Urinary bladder (tissue), 4 donors: ENCODE results near the gene ATG12. TPM values are rescaled to one million over a fixed set of nuclear protein-coding genes. Genes with fewer than 3 reads are reported as not detected.

ENCODE experiments used
- DNase-seq: peaks from one replicate; pipeline ENCODE4 v3.0.0-alpha.2; 2015; ENCODE audit errors: extremely low spot score
- H3K27ac ChIP-seq: one replicate; pipeline ENCODE4 v1.5.1; 2013; ENCODE audit warnings: low read depth, mild to moderate bottlenecking, moderate library complexity
- H3K36me3 ChIP-seq: one replicate; pipeline ENCODE4 v1.6.1; 2013; ENCODE audit warnings: mild to moderate bottlenecking, moderate library complexity; ENCODE audit not compliant: insufficient read depth
- H3K4me1 ChIP-seq: one replicate; pipeline ENCODE4 v1.6.1; 2013; ENCODE audit warnings: mild to moderate bottlenecking, moderate library complexity; ENCODE audit not compliant: insufficient read depth
- H3K4me3 ChIP-seq: one replicate; pipeline ENCODE4 v1.5.1; 2013; ENCODE audit warnings: low read depth, low read length
- WGBS: extraction: QIAGEN DNeasy Blood & Tissue Kit; methylation state at CpG from one replicate; pipeline ENCODE4 v1.1.7; 2013; 5-methylcytosine and 5-hydroxymethylcytosine counted together
- polyA plus RNA-seq: library from polyadenylated mRNA; stranded (reverse); fragments of 200-250 nt; gene quantifications from one replicate; pipeline ENCODE4 v1.2.3, GENCODE V29; 2013
- total RNA-seq: library from RNA; depleted of rRNA; stranded (reverse); fragments of >200 nt; gene quantifications from one replicate; pipeline ENCODE4 v1.2.3, GENCODE V29; 2014
- donor health status: healthy with polysubstance abuse.
- donor health status: healthy.

The ATG12 gene
- total and polyA plus RNA-seq, 2 donors: 31.8 to 75.9 TPM

GRCh38 chr5:115855959-115856358 lies 14.6 kb upstream of the ATG12 start:
- 85% methylated on average over 1 of the region's 1 CpG for WGBS
- H3K27ac ChIP-seq: no peak overlapping the region
- no peak for DNase-seq
- H3K4me1 ChIP-seq: no peaks in the 10 kb centered on the region
- no peaks in the 10 kb centered on the region for H3K36me3 ChIP-seq
- H3K4me3 ChIP-seq: no peak overlapping the region

- 97% methylated on average over 3 of the region's 3 CpGs for WGBS
- Histone ChIP-seq H3K36me3 (no peaks in the 10 kb centered on the region), H3K4me1 (no peaks in the 10 kb centered on the region), H3K4me3 (no peak overlapping the region), H3K27ac (no peak overlapping the region)
- no peak for DNase-seq
Measured at GRCh38 chr5:115854139-115854538, 12.8 kb upstream of the ATG12 start.

GRCh38 chr5:115850744-115851416 lies 9.5 kb upstream of the ATG12 start:
- DNase-seq: no peak
- Histone ChIP-seq H3K4me3 (no peak overlapping the region), H3K27ac (no peak overlapping the region), H3K36me3 (no peaks in the 10 kb centered on the region), H3K4me1 (no peaks in the 10 kb centered on the region)
- WGBS: 25% methylated on average over 4 of the region's 4 CpGs

GRCh38 chr5:115849258-115849798 lies 8.0 kb upstream of the ATG12 start:
- Histone ChIP-seq H3K36me3 (no peaks in the 10 kb centered on the region), H3K4me1 (no peaks in the 10 kb centered on the region), H3K4me3 (no peak overlapping the region), H3K27ac (no peak overlapping the region)
- 96% methylated on average over 3 of the region's 3 CpGs for WGBS
- DNase-seq: no peak

- WGBS: 85% methylated on average over 7 of the region's 7 CpGs
- Histone ChIP-seq H3K36me3 (no peaks in the 10 kb centered on the region), H3K4me3 (no peak overlapping the region), H3K4me1 (no peaks in the 10 kb centered on the region), H3K27ac (no peak overlapping the region)
- DNase-seq: no peak
Measured at GRCh38 chr5:115847290-115847689, 5.9 kb upstream of the ATG12 start.

GRCh38 chr5:115844321-115844817 lies 3.0 kb upstream of the ATG12 start:
- Histone ChIP-seq H3K36me3 (no peaks in the 10 kb centered on the region), H3K4me3 (no peak overlapping the region), H3K27ac (no peak overlapping the region), H3K4me1 (no peaks in the 10 kb centered on the region)
- DNase-seq: no peak
- 70% methylated on average over 7 of the region's 7 CpGs for WGBS

GRCh38 chr5:115843444-115844130 lies 2.2 kb upstream of the ATG12 start:
- H3K4me3 ChIP-seq: no peak overlapping the region
- no peak for DNase-seq
- 81% methylated on average over 6 of the region's 6 CpGs for WGBS
- no peak overlapping the region for H3K27ac ChIP-seq
- no peaks in the 10 kb centered on the region for H3K4me1 ChIP-seq
- no peaks in the 10 kb centered on the region for H3K36me3 ChIP-seq

GRCh38 chr5:115842952-115843351 lies 1.6 kb upstream of the ATG12 start:
- peak overlapping the region; percentile 93 for H3K4me3 ChIP-seq
- no peaks in the 10 kb centered on the region for H3K36me3 ChIP-seq
- WGBS: 13% methylated on average over 3 of the region's 3 CpGs
- DNase-seq: no peak
- no peaks in the 10 kb centered on the region for H3K4me1 ChIP-seq
- H3K27ac ChIP-seq: no peak overlapping the region

- peak overlapping the region; percentile 93 for H3K4me3 ChIP-seq
- no peaks in the 10 kb centered on the region for H3K4me1 ChIP-seq
- H3K36me3 ChIP-seq: no peaks in the 10 kb centered on the region
- under 1% methylated on average over 68 of the region's 68 CpGs for WGBS
- peak overlapping the region; percentile 86 for H3K27ac ChIP-seq
- DNase-seq: peak; percentile 37
Measured at GRCh38 chr5:115842089-115842935, 947 bp upstream of the ATG12 start.

- 1% methylated on average over 5 of the region's 5 CpGs for WGBS
- Histone ChIP-seq H3K36me3 (peaks cover 2% of the 10 kb centered on the region), H3K4me1 (no peaks in the 10 kb centered on the region), H3K4me3 (peak overlapping the region; percentile 93), H3K27ac (peak overlapping the region; percentile 86)
- DNase-seq: no peak
Measured at GRCh38 chr5:115840873-115841272, 492 bp downstream of the ATG12 start.

- WGBS: 42% methylated on average over 10 of the region's 10 CpGs
- H3K27ac ChIP-seq: no peak overlapping the region
- DNase-seq: no peak
- no peak overlapping the region for H3K4me3 ChIP-seq
- H3K36me3 ChIP-seq: peaks cover 2% of the 10 kb centered on the region
- no peaks in the 10 kb centered on the region for H3K4me1 ChIP-seq
Measured at GRCh38 chr5:115838885-115839518, 2.4 kb downstream of the ATG12 start.

GRCh38 chr5:115835481-115835880 lies 5.9 kb downstream of the ATG12 start:
- 94% methylated on average over 4 of the region's 4 CpGs for WGBS
- H3K36me3 ChIP-seq: peaks cover 4% of the 10 kb centered on the region
- no peaks in the 10 kb centered on the region for H3K4me1 ChIP-seq

GRCh38 chr5:115831163-115831768 lies 10.1 kb downstream of the ATG12 start:
- H3K36me3 ChIP-seq: peaks cover 3% of the 10 kb centered on the region
- H3K4me3 ChIP-seq: no peak overlapping the region
- 49% methylated on average over 2 of the region's 2 CpGs for WGBS
- no peak for DNase-seq
- no peaks in the 10 kb centered on the region for H3K4me1 ChIP-seq
- H3K27ac ChIP-seq: no peak overlapping the region

More at GRCh38 chr5:115835481-115835880, 5.9 kb downstream of the ATG12 start:
- DNase-seq: no peak
- Histone ChIP-seq H3K27ac (no peak overlapping the region), H3K4me3 (no peak overlapping the region)
